Common myeloid progenitor, CD34-positive (primary cell): ENCODE results near the gene PDLIM5.

Source experiments
- CTCF ChIA-PET: fragments of 350-600 bp; sonication (Branson Sonifier 250); formaldehyde crosslinking; loops from one replicate; lab custom pipeline; 2021; ENCODE audit warnings: antibody characterized with exemption; lab: Charles Lee
- POLR2A ChIA-PET: fragments of 350-600 bp; sonication (Branson Sonifier 250); formaldehyde crosslinking; loops from one replicate; lab custom pipeline; 2021; ENCODE audit warnings: antibody characterized with exemption; lab: Charles Lee
- DNase-seq, 3 donors: peaks; one replicate each; pipeline versions ENCODE4 v3.0.0 to v3.0.0-alpha.2; 2013
- H3K27ac ChIP-seq, 2 experiments: 1 replicate in 1 of 2; 2 replicates in 1 of 2; pipeline ENCODE4 v1.7.0; 2013; ENCODE audit warnings: inconsistent platforms in 2 of 2, low read length in 2 of 2, mild to moderate bottlenecking in 2 of 2, low read depth in 1 of 2, moderate library complexity in 1 of 2; ENCODE audit not compliant: severe bottlenecking in 2 of 2, insufficient read depth in 1 of 2, poor library complexity in 1 of 2
- H3K27me3 ChIP-seq, 5 experiments: replicated peaks in 2 of 5; 1 replicate in 3 of 5; 2 replicates in 2 of 5; pipeline versions ENCODE4 v1.6.1 to v1.7.0; 2013; ENCODE audit warnings: low read length in 4 of 5, mild to moderate bottlenecking in 2 of 5, moderate library complexity in 2 of 5, inconsistent platforms in 1 of 5; ENCODE audit not compliant: insufficient read depth in 5 of 5, control insufficient read depth in 4 of 5
- H3K36me3 ChIP-seq, 4 experiments: 1 replicate in 2 of 4; 2 replicates in 2 of 4; pipeline versions ENCODE4 v1.6.1 to v1.7.0; 2013; ENCODE audit warnings: low read length in 3 of 4, control low read depth in 1 of 4, mild to moderate bottlenecking in 1 of 4; ENCODE audit not compliant: control insufficient read depth in 4 of 4, insufficient read depth in 4 of 4
- H3K4me1 ChIP-seq, 4 experiments: 1 replicate in 3 of 4; 2 replicates in 1 of 4; pipeline versions ENCODE4 v1.6.1 to v1.7.1; 2013; ENCODE audit warnings: low read length in 3 of 4, mild to moderate bottlenecking in 3 of 4, control low read depth in 1 of 4, inconsistent platforms in 1 of 4, moderate library complexity in 1 of 4; ENCODE audit not compliant: control insufficient read depth in 4 of 4, insufficient read depth in 4 of 4; ENCODE audit errors: control extremely low read depth in 1 of 4
- H3K4me3 ChIP-seq, 7 experiments: 1 replicate in 4 of 7; 2 replicates in 3 of 7; pipeline versions ENCODE4 v1.5.1 to v1.7.0; 2013; ENCODE audit warnings: mild to moderate bottlenecking in 7 of 7, low read length in 6 of 7, moderate library complexity in 6 of 7, inconsistent platforms in 2 of 7, low read depth in 2 of 7, control low read depth in 1 of 7; ENCODE audit not compliant: insufficient read depth in 4 of 7, control insufficient read depth in 1 of 7; ENCODE audit errors: extremely low read depth in 1 of 7
- H3K9me3 ChIP-seq, 5 experiments: 1 replicate in 4 of 5; 2 replicates in 1 of 5; pipeline versions ENCODE4 v1.6.1 to v1.7.1; 2013; ENCODE audit warnings: low read length in 4 of 5, mild to moderate bottlenecking in 2 of 5, inconsistent platforms in 1 of 5, low read depth in 1 of 5, moderate library complexity in 1 of 5; ENCODE audit not compliant: control insufficient read depth in 4 of 5, insufficient read depth in 2 of 5; ENCODE audit errors: control extremely low read depth in 1 of 5
- WGBS: methylation state at CpG from one replicate; pipeline ENCODE4 v1.1.5; 2013; ENCODE audit not compliant: insufficient coverage; 5-methylcytosine and 5-hydroxymethylcytosine counted together

The PDLIM5 gene

GRCh38 chr4:94408549-94409374, 43.0 kb upstream of the PDLIM5 start:
- 100% methylated on average over 3 of the region's 5 CpGs for WGBS
- POLR2A ChIA-PET = interaction anchor here (0.7 kb wide), 1 partner anchor 1310 kb away, joined by 3 read pairs; no protein-coding TSS in a partner anchor
- Histone ChIP-seq H3K9me3 (no peaks in the 10 kb centered on the region), H3K27ac (no peak overlapping the region), H3K4me3 (no peak overlapping the region), H3K27me3 (no peaks in the 10 kb centered on the region), H3K4me1 (peaks cover 0 to 4% (median 0%) of the 10 kb centered on the region in 4 experiments), H3K36me3 (no peaks in the 10 kb centered on the region)
- DNase-seq = no peak
- CTCF ChIA-PET = interaction anchor here (0.5 to 4.2 kb wide), 9 partner anchors 9 to 190 kb away, joined by 3 to 32 read pairs (median 4); no protein-coding TSS in a partner anchor

GRCh38 chr4:94409375-94409679, 42.4 kb upstream of the PDLIM5 start:
- H3K4me1 ChIP-seq = peaks cover 0 to 4% (median 0%) of the 10 kb centered on the region in 4 experiments
- DNase-seq = no peak
- no peak overlapping the region for H3K27ac ChIP-seq
- ChIA-PET POLR2A (interaction anchor here (0.7 kb wide), 1 partner anchor 1309 kb away, joined by 3 read pairs; no protein-coding TSS in a partner anchor), CTCF (interaction anchor here (1.0 to 1.2 kb wide), 2 partner anchors 9 to 188 kb away, joined by 3 to 4 read pairs; no protein-coding TSS in a partner anchor)
- H3K9me3 ChIP-seq = no peaks in the 10 kb centered on the region
- H3K36me3 ChIP-seq = no peaks in the 10 kb centered on the region
- WGBS = no CpG with 5 or more reads among the region's 1 CpG
- no peaks in the 10 kb centered on the region for H3K27me3 ChIP-seq
- no peak overlapping the region for H3K4me3 ChIP-seq

GRCh38 chr4:94409962-94410361, 41.8 kb upstream of the PDLIM5 start:
- ChIA-PET POLR2A (no interaction called here), CTCF (no interaction called here)
- no peak for DNase-seq
- Histone ChIP-seq H3K36me3 (no peaks in the 10 kb centered on the region), H3K4me3 (no peak overlapping the region), H3K27me3 (no peaks in the 10 kb centered on the region), H3K27ac (no peak overlapping the region), H3K4me1 (peaks cover 0 to 4% (median 0%) of the 10 kb centered on the region in 4 experiments), H3K9me3 (no peaks in the 10 kb centered on the region)

- H3K9me3 ChIP-seq = no peaks in the 10 kb centered on the region
- no peak for DNase-seq
- no peaks in the 10 kb centered on the region for H3K36me3 ChIP-seq
- WGBS = 98% methylated on average over 9 of the region's 10 CpGs
- H3K4me3 ChIP-seq = no peak overlapping the region
- H3K4me1 ChIP-seq = peaks cover 0 to 4% (median 0%) of the 10 kb centered on the region in 4 experiments
- H3K27me3 ChIP-seq = no peaks in the 10 kb centered on the region
- H3K27ac ChIP-seq = no peak overlapping the region
- CTCF ChIA-PET = no interaction called here
- POLR2A ChIA-PET = no interaction called here
Measured at GRCh38 chr4:94410678-94411206, 41.0 kb upstream of the PDLIM5 start.

GRCh38 chr4:94411296-94411695, 40.4 kb upstream of the PDLIM5 start:
- Histone ChIP-seq H3K4me3 (no peak overlapping the region), H3K9me3 (no peaks in the 10 kb centered on the region), H3K4me1 (peaks cover 0 to 4% (median 0%) of the 10 kb centered on the region in 4 experiments), H3K36me3 (no peaks in the 10 kb centered on the region), H3K27ac (no peak overlapping the region), H3K27me3 (no peaks in the 10 kb centered on the region)
- no peak for DNase-seq
- ChIA-PET POLR2A (no interaction called here), CTCF (no interaction called here)

- H3K27me3 ChIP-seq = no peaks in the 10 kb centered on the region
- H3K27ac ChIP-seq = no peak overlapping the region
- H3K9me3 ChIP-seq = peaks cover 0 to 4% (median 2%) of the 10 kb centered on the region in 5 experiments
- ChIA-PET POLR2A (no interaction called here), CTCF (no interaction called here)
- peaks cover 0 to 4% (median 0%) of the 10 kb centered on the region in 4 experiments for H3K4me1 ChIP-seq
- no peak for DNase-seq
- H3K4me3 ChIP-seq = peak overlapping the region in 2 of 7 experiments; percentile 25
- H3K36me3 ChIP-seq = no peaks in the 10 kb centered on the region
- WGBS = 100% methylated on average over 1 of the region's 3 CpGs
Measured at GRCh38 chr4:94412019-94412657, 39.6 kb upstream of the PDLIM5 start.

- peak in 2 of 3 donors; percentile 22 to 27 for DNase-seq
- WGBS = 0% methylated on average over 1 of the region's 6 CpGs
- no peaks in the 10 kb centered on the region for H3K27me3 ChIP-seq
- H3K9me3 ChIP-seq = peaks cover 0 to 7% (median 2%) of the 10 kb centered on the region in 5 experiments
- ChIA-PET POLR2A (no interaction called here), CTCF (interaction anchor here (0.8 kb wide), 1 partner anchor 19 kb away, joined by 4 read pairs; no protein-coding TSS in a partner anchor)
- peak overlapping the region in 3 of 7 experiments; percentile 6 to 25 (median 25) for H3K4me3 ChIP-seq
- H3K4me1 ChIP-seq = peaks cover 0 to 4% (median 0%) of the 10 kb centered on the region in 4 experiments
- no peaks in the 10 kb centered on the region for H3K36me3 ChIP-seq
- no peak overlapping the region for H3K27ac ChIP-seq
Measured at GRCh38 chr4:94412658-94413038, 39.1 kb upstream of the PDLIM5 start.
